Ovary (tissue), 9 donors: ENCODE results near the gene LDLRAD4. TPM values are rescaled to one million over a fixed set of nuclear protein-coding genes. Genes with fewer than 3 reads are reported as not detected.

Experiments
- DNase-seq, 5 donors: peaks; one replicate each; pipeline ENCODE4 v3.0.0-alpha.2; 2019 to 2020
- H3K27ac ChIP-seq, 2 donors: fragments of 200-600 bp; one replicate each; pipeline versions ENCODE4 v1.5.1 to v1.8.0; 2019 to 2022
- H3K27me3 ChIP-seq: fragments of 200-600 bp; one replicate; pipeline ENCODE4 v1.8.0; 2022
- H3K36me3 ChIP-seq: fragments of 200-600 bp; sonication (generic); one replicate; pipeline ENCODE4 v1.5.1; 2019
- H3K4me1 ChIP-seq: one replicate; pipeline ENCODE4 v1.8.1; 2013; ENCODE audit warnings: mild to moderate bottlenecking, moderate library complexity; ENCODE audit not compliant: insufficient read depth
- H3K4me3 ChIP-seq: fragments of 200-600 bp; sonication (generic); one replicate; pipeline ENCODE4 v1.5.1; 2017
- H3K9me3 ChIP-seq, 2 donors: fragments of 200-600 bp in 1 of 2; sonication (generic) in 1 of 2; one replicate each; pipeline versions ENCODE4 v1.5.1 to v1.8.1; 2013 to 2019; ENCODE audit warnings: mild to moderate bottlenecking in 1 of 2, moderate library complexity in 1 of 2
- EP300 ChIP-seq: sonication (generic); formaldehyde crosslinking; IDR thresholded peaks from one replicate; pipeline ENCODE4 v1.6.1; 2017; ENCODE audit warnings: antibody characterized with exemption
- POLR2A ChIP-seq: fragments of 450-650 bp; IDR thresholded peaks from one replicate; pipeline ENCODE4 v1.6.1; 2017; ENCODE audit warnings: antibody characterized with exemption, mild to moderate bottlenecking, moderate library complexity
- WGBS, 3 donors: extraction: QIAGEN DNeasy Blood & Tissue Kit in 1 of 3; methylation state at CpG; one replicate each; pipeline versions ENCODE4 v1.1.5 to v1.1.7; 2013 to 2017; 5-methylcytosine and 5-hydroxymethylcytosine counted together
- intact Hi-C, 4 donors: fragments of 100-400 bp; cut with DNase I; formaldehyde crosslinking; loops; one replicate each; pipeline versions ENCODE4 v1.11.0 to v1.15.1; 2022 to 2023
- polyA plus RNA-seq, 2 donors: library from polyadenylated mRNA; stranded (reverse); fragments of 200-250 nt in 1 of 2; fragments of 350-450 nt in 1 of 2; fragmentation: Illumina TruSeq in 1 of 2; extraction: RNeasy Lipid Tissue Mini Kit (QIAGEN cat#74804) in 1 of 2; gene quantifications; one replicate each; pipeline ENCODE4 v1.2.3, GENCODE V29; 2013 to 2014
- total RNA-seq, 7 donors: library from RNA; depleted of rRNA in 2 of 7; stranded (reverse); fragments of >200 nt in 2 of 7; fragmentation: NEBNext Ultra II Directional in 3 of 7; extraction: Animal tissue kit (Norgen Biotek cat#: 25700) in 3 of 7; gene quantifications; one replicate each; pipeline versions ENCODE4 v1.1.0 to v1.2.4, GENCODE V29; 2016 to 2023
- TF ChIP-seq, protein P1 (sequence below), 3 donors: fragments of 450-650 bp in 2 of 3; fragments of 200-600 bp in 1 of 3; IDR thresholded peaks; one replicate each; pipeline versions ENCODE4 v1.5.1 to v1.8.0; 2016 to 2022; ENCODE audit warnings: antibody characterized with exemption in 3 of 3, mild to moderate bottlenecking in 1 of 3
- donor health status: DM: no; HTN: no; CAD: no; lungs with moderate emphysema.
- donor health status: DM: no; HTN: no; CAD: no.
- donor health status: Bipolar disorder and iron deficiency.
- donor health status: DM: yes; HTN: yes; CAD: no.
- donor health status: DM: no; HTN: no; CAD: no.
- donor health status: DM: yes; HTN: yes; CAD: no.

The LDLRAD4 gene
- total and polyA plus RNA-seq, 9 donors, result 2.3 to 31.6 (median 8.3) TPM

DNA sequence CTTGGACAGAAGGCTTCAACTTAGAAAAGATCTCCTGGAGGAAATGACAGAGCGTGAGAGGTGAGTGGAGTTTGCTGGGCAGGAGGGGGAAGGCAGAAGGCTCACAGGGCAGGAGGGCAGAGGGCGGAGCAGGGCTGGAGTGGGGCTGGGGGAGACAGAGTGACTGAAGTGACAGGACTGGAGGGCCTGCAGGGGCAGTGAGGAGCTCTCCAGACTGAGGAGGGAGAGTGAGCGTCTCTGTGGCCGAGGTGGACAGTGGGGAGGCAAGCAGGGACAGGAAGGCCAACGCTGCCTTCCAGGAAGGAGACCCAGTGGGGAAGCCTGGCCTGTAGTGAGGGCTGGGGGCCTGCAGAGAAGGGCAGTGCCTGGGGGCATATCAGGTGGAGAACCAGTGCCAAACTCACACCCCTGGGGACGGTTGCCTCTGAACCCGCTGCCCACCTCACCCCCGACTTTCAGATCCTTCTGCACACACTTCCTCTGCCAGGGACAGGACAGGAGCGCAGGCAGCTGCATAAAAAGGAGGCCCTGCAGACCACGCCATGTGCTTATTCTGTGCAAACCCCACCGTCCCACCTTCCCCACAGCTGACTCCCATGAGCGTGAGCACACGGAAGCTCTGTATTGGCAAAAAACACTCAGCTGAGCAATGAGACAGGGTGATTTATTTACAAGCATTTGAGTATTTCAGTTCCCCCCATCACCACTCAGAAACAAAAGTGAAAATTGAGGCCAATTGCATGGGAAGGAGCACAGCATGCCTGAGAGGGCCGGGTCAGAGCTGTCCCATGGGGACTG is 263.5 kb downstream of the LDLRAD4 start:
- WGBS, 3 donors, result 85 to 93% (median 91%) methylated on average over 14 of the region's 14 CpGs
- intact Hi-C loops, result loop anchor here in 1 of 4 donors (5.0 kb wide), 1 partner anchor 50 kb away; no protein-coding TSS in a partner anchor
- DNase-seq, result no peak
- Histone ChIP-seq H3K27ac (no peak overlapping the region), H3K9me3 (no peaks in the 10 kb centered on the region), H3K4me1 (no peaks in the 10 kb centered on the region), H3K36me3 (no peaks in the 10 kb centered on the region), H3K4me3 (no peak overlapping the region), H3K27me3 (no peaks in the 10 kb centered on the region)
- no peak for TF ChIP-seq POLR2A

GRCh38 chr18:13482618-13482945 is 264.0 kb downstream of the LDLRAD4 start:
- H3K4me3 ChIP-seq, result no peak overlapping the region
- 100% methylated on average over 1 of the region's 1 CpG for WGBS, 3 donors
- no peaks in the 10 kb centered on the region for H3K36me3 ChIP-seq
- H3K27ac ChIP-seq, result no peak overlapping the region
- no peaks in the 10 kb centered on the region for H3K9me3 ChIP-seq
- TF ChIP-seq POLR2A (no peak), EP300 (no peak)
- TF ChIP-seq, protein P1, sequence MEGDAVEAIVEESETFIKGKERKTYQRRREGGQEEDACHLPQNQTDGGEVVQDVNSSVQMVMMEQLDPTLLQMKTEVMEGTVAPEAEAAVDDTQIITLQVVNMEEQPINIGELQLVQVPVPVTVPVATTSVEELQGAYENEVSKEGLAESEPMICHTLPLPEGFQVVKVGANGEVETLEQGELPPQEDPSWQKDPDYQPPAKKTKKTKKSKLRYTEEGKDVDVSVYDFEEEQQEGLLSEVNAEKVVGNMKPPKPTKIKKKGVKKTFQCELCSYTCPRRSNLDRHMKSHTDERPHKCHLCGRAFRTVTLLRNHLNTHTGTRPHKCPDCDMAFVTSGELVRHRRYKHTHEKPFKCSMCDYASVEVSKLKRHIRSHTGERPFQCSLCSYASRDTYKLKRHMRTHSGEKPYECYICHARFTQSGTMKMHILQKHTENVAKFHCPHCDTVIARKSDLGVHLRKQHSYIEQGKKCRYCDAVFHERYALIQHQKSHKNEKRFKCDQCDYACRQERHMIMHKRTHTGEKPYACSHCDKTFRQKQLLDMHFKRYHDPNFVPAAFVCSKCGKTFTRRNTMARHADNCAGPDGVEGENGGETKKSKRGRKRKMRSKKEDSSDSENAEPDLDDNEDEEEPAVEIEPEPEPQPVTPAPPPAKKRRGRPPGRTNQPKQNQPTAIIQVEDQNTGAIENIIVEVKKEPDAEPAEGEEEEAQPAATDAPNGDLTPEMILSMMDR (IDR thresholded peaks at IDR 0.05), result no peak
- no peaks in the 10 kb centered on the region for H3K27me3 ChIP-seq
- H3K4me1 ChIP-seq, result no peaks in the 10 kb centered on the region
- intact Hi-C loops, result loop anchor here in 1 of 4 donors (5.0 kb wide), 1 partner anchor 50 kb away; no protein-coding TSS in a partner anchor
- no peak for DNase-seq

DNA sequence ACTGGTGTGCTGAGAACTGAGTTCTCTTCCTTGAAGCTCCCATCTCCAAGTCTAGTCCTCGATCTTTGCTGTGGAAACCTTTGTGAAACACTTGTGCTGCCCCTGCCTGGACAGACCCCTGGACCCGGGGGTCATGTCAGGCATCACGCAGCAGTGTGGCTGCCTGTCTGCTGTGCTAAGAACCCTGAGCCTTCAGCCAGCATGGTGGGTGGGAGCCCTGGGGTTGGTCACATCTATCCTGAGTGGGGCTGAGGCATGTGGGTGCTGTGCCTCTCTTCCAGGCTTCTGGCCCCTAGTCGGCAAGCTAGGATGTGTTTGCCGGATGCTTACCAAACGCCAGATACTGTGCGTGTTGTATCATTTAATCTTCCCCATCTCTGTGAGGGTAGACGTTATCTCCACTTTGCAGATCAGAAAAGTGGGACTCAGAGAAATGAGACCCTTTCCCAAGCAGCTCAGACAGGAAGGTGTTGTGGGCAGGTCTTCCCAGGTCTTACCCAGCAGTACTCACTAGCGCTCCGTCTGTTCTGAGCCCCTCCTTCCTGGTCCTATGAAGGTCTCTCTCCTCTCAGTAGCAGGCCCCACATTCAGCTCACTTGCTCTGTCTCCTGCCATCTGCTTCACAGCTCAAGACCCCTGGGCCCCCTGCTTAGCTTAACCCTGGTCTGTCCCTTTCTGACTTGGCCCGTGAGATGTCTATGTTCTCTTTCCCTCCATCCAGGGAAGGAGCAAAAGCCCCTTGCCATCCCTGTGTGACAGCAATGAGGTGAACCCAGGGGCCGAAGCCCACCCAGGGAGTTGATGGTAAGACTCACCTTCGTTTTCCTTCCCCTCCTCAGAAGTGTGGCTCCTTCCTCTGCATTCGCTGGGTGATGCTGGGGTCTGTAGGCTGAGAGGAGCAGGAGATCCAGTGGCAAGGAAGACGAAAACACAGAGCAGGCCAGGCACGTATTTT is 265.0 kb downstream of the LDLRAD4 start:
- Histone ChIP-seq H3K4me3 (no peak overlapping the region), H3K27ac (no peak overlapping the region), H3K9me3 (no peaks in the 10 kb centered on the region), H3K4me1 (no peaks in the 10 kb centered on the region), H3K27me3 (no peaks in the 10 kb centered on the region), H3K36me3 (no peaks in the 10 kb centered on the region)
- intact Hi-C loops, result loop anchor here in 1 of 4 donors (5.0 kb wide), 1 partner anchor 51 kb away; no protein-coding TSS in a partner anchor
- no peak for DNase-seq
- TF ChIP-seq POLR2A (no peak), EP300 (no peak)
- TF ChIP-seq, protein P1 (IDR thresholded peaks at IDR 0.05), result no peak
- WGBS, 3 donors, result 88 to 92% (median 88%) methylated on average over 16 of the region's 16 CpGs

GRCh38 chr18:13485182-13485581 is 266.6 kb downstream of the LDLRAD4 start:
- Histone ChIP-seq H3K4me1 (no peaks in the 10 kb centered on the region), H3K27ac (no peak overlapping the region), H3K27me3 (no peaks in the 10 kb centered on the region), H3K36me3 (no peaks in the 10 kb centered on the region), H3K9me3 (no peaks in the 10 kb centered on the region), H3K4me3 (no peak overlapping the region)
- no peak for TF ChIP-seq EP300
- no peak for TF ChIP-seq POLR2A
- TF ChIP-seq, protein P1 (IDR thresholded peaks at IDR 0.05), result no peak
- 73 to 85% (median 82%) methylated on average over 6 of the region's 6 CpGs for WGBS, 3 donors
- intact Hi-C loops, result no loop called here
- no peak for DNase-seq
